ENCODE data around the gene HAP1.

HAP1 gene

GRCh38 chr17:41691031-41691777 lies 43.2 kb downstream of the HAP1 start:
- peak overlapping the region in 1 of 2 donors; percentile 84 for H3K4me3 ChIP-seq (replicated peaks in 1 of 2; ENCODE audit: low read depth in 2 of 2, low read length in 2 of 2)

GRCh38 chr17:41690497-41690896 lies 43.9 kb downstream of the HAP1 start:
- no peak for TF ChIP-seq CTCF (IDR thresholded peaks at IDR 0.05; ENCODE audit: low read depth, low read length)
- no peak for DNase-seq (ENCODE audit: low read depth in 2 of 2)
- peak overlapping the region; percentile 84 to 92 for H3K4me3 ChIP-seq (replicated peaks in 1 of 2; ENCODE audit: low read depth in 2 of 2, low read length in 2 of 2)

More at GRCh38 chr17:41691031-41691777, 43.2 kb downstream of the HAP1 start:
- DNase-seq (ENCODE audit: low read depth in 2 of 2) = peak; percentile 16 to 20
- no peak for TF ChIP-seq CTCF (IDR thresholded peaks at IDR 0.05; ENCODE audit: low read depth, low read length)

GRCh38 chr17:41689497-41690299 lies 44.7 kb downstream of the HAP1 start:
- H3K4me3 ChIP-seq (replicated peaks in 1 of 2; ENCODE audit: low read depth in 2 of 2, low read length in 2 of 2) = peak overlapping the region; percentile 84 to 92
- DNase-seq (ENCODE audit: low read depth in 2 of 2) = peak; percentile 78 to 80
- TF ChIP-seq CTCF (IDR thresholded peaks at IDR 0.05; ENCODE audit: low read depth, low read length) = peak; percentile 59

- H3K4me3 ChIP-seq (replicated peaks in 1 of 2; ENCODE audit: low read depth in 2 of 2, low read length in 2 of 2) = peak within 1 kb of the TSS; percentile 84 to 92
- peak; percentile 100 for DNase-seq (ENCODE audit: low read depth in 2 of 2)
- no peak for TF ChIP-seq CTCF (IDR thresholded peaks at IDR 0.05; ENCODE audit: low read depth, low read length)
Observed at GRCh38 chr17:41688641-41689496, 45.6 kb downstream of the HAP1 start, which contains the start of gene EIF1. EIF1 (plus strand) TSS chr17:41688885; CDS start chr17:41689039, 154 bp downstream.

GRCh38 chr17:41687828-41688640 lies 46.4 kb downstream of the HAP1 start:
- peak in 1 of 2 donors; percentile 53 for DNase-seq (ENCODE audit: low read depth in 2 of 2)
- H3K4me3 ChIP-seq (replicated peaks in 1 of 2; ENCODE audit: low read depth in 2 of 2, low read length in 2 of 2) = peak overlapping the region; percentile 56 to 64
- TF ChIP-seq CTCF (IDR thresholded peaks at IDR 0.05; ENCODE audit: low read depth, low read length) = no peak
